ENCODE data around the gene EIF2B5.
A peak's percentile ranks its signal among the peaks of the same experiment; 100 is the strongest.

Gene EIF2B5

DNA sequence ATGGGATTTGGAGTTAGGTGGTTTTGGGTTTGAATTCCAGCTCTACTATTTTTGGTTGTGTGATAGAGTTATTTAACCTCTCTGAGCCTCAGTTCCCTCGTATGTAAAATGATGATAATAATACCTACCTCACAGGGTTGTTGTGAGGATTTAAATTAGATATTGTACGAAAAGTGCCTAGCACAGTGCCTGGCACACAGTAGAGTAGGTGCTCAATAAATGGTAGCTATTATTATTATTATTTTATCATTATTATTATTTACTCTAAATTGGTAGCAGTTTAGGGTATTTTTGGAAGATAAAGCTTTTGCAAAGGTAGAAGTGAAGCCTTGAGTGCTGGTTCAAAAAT is 38.2 kb downstream of the EIF2B5 start:
- DNase-seq (ENCODE audit: low read depth): no peak

DNA sequence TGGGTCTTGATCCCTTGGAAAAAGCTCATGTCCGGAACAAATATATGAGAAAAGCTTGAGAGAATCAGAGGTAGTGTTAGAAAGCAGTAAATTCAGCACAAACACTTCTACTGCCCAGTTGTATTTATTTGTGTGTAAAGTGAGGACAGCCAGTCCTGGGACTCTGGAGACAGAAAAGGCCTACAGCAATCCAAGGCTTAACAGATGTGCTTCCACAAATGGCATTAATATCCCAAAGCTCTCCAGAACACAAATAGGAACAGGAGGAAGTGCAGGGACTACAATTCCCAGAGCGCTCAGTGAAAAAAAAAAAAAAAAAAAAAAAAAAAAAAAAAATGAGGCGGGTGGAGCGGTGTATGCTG is 39.1 kb downstream of the EIF2B5 start:
- no peak for DNase-seq (ENCODE audit: low read depth)

DNA sequence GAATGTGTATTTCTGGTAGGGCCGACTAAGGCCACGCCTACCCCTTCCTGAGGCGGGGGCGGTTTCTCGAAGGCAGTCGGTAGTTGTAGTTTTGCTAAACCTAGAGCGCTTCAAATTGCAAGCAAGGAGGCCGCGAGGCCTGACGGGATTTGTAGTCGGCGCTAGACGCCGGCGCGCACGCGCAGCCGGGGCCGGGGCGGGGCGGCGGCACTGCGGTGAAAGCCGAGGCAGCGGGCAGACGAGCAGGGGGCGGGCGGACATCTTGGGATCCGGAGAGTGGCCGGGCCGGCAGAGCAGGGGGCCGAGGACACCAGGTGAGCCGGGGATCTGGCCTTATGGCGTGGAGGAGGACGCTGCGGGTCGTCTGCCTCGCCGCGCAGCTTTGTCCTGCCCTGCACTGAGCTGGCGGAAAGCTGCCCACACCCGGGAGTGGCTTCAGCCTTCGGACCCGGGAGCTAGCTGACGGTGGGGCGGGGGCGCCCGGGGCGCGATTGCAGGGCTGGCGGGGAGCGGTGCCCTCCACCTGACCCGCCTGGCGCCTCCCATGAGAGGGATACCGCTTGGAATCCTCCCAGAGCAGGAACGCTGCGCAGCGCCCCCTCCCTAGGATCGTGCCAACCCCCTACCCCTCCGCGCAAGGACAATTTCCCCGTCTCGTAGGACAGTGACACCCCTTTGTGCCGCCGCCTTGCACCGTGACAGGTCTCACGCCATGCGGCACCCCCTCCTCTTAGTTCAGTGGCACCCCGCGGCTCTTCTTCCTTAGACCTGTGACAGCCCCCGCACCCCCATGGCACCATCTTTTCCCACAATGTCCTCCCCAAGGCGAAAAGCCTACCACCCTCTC is 39.7 kb downstream of the EIF2B5 start, which contains the start of gene AP2M1:
Gene AP2M1, plus strand, starts transcription at position 210 of the 847 bp plus-strand sequence. CDS start 2,139 bp downstream, outside the sequence.
- DNase-seq (ENCODE audit: low read depth): peak; percentile 94

DNA sequence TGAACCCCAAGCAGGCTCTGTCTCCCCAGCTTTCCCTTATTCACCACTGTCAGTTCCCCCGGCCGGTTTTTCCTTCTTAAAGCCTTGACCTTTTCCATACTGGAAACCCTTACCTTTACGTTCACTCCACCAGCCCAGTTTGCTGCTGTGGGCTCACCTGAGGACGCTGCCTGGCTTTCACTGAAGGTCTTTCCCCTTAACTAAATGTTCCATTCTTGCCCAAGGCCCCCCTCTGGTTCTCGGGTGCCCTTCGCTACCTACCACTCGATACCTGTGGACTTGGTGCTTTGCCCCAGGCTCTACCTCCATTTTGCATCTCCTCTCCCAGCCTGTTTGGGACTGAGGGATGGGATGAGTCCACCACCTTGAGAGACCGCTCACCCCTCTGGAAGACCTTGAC is 40.3 kb downstream of the EIF2B5 start:
- no peak for DNase-seq (ENCODE audit: low read depth)

DNA sequence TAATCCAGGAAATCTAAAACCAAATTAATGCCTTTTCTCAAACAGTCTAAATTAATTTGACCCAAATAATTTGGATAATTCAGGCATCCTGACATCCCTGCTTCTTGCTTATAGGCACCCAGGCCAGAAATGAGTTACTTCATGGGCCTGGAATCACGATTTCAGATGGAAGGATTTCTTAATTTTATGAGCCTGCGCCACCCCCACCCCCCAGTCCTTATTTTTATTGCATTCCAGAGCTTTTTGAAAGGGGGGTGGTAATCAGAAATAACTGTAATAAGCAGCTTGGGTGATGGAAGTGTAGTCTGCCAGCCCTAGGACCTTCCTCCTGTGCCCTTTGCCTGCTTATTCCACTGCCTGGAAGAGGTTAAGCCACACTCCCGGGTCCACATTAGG is 40.8 kb downstream of the EIF2B5 start:
- DNase-seq (ENCODE audit: low read depth): no peak

DNA sequence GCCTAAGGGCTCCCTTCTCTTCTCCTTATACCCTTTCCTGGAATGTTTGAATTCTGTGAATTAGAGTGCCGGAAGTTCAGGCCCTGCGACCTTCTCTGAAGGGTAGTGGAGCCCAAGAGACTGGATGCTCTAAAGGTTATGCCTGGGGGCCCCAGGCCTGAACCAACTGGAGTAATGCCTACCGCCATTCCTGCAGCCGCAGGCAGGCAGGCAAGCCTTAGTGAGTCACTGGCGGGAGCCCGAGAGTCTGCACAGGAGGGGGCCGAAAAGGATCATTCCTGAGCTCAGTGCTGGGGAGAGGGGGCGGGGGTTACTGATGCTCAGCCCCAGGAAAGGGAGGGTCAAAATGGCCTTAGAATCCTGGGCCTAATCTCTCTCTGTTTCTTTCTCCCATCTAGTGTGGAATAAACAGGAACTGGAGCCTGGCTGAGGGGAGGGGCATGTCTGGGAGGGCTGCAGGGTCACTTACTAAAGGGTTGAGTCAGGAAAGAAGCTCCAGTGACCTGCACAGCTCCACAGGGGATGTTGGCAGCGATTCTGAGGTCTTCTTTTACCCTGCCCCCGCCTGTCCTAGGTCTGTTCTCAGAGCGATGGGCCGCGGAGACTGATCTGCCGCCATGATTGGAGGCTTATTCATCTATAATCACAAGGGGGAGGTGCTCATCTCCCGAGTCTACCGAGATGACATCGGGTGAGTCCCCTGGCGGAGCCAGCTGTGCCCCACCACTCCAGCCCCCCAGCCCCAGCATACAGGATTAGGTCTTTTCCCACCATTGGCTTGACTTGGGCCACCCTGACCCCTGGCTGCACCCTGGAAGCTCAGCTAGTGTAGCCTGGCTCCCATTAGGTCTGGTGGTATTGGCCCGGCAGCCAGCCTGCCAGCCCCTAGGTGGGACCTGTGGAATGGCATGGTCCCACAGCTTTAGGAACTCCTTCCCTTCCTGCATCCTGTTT is 41.5 kb downstream of the EIF2B5 start:
- no peak for DNase-seq (ENCODE audit: low read depth)

DNA sequence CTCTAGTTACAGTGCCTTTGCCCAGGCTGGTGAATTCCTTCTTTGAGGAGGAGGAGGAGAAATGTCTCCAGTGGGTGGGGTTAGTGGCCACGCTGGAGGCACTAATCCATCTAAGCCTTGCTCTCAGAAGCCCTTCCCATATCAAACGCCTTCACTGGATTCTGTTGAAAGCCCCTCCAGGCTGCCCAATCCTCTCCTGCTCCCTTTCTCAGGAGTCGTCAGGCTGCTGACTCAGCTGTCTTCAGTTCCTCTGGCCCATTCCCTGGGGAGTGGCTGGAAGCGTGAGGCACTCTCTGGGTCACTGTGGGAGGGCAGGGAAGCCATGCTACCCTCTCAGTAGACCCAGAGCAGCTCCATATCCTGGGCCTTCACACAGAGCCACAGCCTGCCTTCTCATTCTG is 42.2 kb downstream of the EIF2B5 start:
- DNase-seq (ENCODE audit: low read depth): no peak

DNA sequence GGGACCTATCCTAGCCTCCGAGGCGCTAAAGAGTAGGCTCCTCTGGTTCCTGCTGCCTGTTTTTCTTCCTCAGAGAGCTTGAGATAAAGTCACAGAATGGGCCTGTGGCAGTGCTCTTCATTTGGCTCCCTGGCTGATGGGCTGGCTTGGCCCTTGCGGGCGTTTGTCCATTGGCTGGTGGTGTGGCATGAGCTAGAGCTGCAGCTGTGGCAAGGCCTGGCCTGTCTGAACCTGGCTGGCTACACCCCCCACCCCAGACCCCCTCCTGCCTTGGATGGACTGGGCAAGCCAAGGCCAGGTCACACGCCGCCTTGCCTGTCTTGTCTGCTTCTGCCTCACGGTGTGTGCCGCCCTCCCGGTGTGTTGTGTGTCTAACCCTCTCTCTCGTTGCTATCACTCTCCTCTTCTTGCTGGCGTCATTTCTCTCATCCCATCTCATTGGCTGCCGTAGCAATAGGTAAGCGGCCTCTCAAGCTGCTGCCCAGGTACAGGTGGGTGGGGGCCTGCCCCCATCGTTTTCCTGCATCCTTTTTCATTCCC is 42.7 kb downstream of the EIF2B5 start:
- DNase-seq (ENCODE audit: low read depth): no peak

DNA sequence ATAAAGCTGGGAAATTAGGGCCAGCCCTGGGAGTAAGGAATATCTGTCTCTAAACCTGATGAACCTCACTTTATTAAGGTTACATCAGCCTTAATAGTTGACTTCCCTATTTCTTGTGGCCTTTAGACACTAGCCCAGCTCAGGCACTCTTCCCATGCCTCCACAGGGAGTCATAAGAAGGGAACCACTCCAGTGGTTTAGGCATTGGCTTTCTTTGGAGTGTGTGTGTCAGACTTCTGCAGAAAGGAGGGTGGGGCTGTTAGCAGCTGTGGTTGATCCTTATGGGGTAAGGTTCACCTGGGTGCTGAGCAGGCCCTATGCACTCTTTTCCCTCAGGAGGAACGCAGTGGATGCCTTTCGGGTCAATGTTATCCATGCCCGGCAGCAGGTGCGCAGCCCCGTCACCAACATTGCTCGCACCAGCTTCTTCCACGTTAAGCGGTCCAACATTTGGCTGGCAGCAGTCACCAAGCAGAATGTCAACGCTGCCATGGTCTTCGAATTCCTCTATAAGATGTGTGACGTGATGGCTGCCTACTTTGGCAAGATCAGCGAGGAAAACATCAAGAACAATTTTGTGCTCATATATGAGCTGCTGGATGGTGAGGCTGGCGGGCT is 43.5 kb downstream of the EIF2B5 start:
- no peak for DNase-seq (ENCODE audit: low read depth)

DNA sequence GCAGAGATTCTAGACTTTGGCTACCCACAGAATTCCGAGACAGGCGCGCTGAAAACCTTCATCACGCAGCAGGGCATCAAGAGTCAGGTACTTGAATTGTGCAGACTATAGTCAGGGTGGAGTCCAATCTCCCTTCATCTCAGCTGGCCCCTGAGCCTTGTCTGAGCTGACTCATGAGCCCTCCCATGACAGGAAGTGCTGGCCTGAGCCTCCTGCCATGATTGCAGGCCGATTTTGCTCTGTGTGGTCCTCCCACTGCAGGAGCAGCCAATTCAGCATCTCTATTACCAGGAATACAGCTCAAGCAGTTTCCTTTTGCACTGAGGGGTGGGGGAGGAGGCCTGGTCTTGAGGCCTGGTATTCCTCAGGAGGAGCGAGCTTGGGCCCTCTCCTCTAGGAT is 45.0 kb downstream of the EIF2B5 start:
- no peak for DNase-seq (ENCODE audit: low read depth)

DNA sequence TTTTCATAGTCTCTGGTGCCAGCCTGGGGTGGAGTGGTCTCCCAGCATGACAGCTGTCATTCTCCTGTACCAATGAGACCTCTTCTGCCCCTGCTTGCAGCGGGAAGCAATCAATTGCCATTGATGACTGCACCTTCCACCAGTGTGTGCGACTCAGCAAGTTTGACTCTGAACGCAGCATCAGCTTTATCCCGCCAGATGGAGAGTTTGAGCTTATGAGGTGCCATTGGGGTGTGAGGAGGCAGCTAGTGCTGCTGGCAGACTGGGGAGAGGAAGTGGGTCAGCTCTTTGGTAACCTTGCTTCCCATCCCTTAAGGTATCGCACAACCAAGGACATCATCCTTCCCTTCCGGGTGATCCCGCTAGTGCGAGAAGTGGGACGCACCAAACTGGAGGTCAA is 46.4 kb downstream of the EIF2B5 start:
- no peak for DNase-seq (ENCODE audit: low read depth)

DNA sequence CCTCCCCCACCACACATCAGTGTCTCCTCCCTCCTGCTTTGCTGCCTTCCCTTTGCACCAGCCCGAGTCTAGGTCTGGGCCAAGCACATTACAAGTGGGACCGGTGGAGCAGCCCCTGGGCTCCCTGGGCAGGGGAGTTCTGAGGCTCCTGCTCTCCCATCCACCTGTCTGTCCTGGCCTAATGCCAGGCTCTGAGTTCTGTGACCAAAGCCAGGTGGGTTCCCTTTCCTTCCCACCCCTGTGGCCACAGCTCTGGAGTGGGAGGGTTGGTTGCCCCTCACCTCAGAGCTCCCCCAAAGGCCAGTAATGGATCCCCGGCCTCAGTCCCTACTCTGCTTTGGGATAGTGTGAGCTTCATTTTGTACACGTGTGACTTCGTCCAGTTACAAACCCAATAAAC is 48.5 kb downstream of the EIF2B5 start:
- DNase-seq (ENCODE audit: low read depth): no peak

DNA sequence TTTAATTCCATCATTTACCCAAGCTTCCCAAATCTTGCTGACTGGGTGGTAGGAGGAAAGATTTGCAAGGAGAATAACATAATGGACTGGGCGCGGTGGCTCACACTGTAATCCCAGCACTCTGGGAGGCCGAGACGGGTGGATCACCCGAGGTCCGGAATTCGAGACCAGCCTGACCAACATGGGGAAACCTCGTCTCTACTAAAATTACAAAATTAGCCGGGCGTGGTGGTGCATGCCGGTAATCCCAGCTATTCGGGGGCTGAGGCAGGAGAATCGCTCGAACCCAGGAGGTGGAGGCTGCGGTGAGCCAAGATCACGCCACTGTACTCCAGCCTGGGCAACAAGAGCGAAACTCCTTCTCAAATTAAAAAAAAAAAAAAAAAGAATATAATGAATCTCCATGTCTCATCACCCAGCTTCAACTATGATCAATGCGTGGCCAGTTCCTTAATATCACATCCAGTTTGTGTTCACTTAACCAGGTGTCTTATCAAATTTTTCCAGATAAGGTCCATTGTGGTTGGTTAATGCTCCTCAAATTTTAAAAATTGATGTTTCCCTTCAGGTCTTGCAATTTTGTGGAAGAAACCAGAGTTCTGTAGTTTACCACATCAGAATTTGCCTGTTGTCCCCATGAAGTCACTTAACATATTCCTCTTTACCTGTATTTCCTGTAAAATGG is 49.5 kb downstream of the EIF2B5 start:
- no peak for DNase-seq (ENCODE audit: low read depth)

DNA sequence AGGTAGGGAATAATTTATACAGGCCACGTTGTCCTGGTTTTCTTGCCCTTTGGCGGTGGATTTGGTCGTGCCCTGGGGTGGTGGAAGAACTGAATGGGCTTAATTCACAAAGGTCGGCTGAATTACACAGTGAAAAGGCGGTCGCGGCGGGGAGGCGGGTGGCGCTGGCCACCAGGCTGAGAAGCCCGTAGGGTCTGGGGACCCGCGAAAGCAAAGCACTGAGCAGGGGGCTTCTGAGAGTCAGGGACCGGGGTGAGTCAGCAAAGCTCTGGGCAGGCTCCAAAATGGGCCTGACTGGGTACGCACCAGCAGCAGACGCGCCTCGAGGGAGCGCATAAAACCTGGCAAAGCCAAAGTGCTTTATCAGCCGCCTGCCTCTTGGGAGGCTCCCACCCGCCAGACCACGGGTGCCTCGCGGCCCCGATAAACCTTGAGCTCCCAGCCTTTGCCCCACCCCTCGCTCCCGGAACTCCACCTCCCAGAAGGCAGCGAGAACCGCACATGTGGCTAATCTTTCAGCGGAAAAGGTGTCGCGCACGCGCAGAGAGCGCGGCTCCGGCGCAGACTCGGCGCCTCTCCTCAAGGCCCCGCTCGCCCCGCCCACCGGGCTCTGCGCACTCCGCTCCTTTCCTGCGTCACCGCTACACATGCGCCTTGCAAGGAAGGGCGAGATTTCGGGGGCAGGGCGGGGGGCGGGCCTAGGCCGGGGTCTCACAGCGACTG is 50.5 kb downstream of the EIF2B5 start:
- peak; percentile 98 for DNase-seq (ENCODE audit: low read depth)

DNA sequence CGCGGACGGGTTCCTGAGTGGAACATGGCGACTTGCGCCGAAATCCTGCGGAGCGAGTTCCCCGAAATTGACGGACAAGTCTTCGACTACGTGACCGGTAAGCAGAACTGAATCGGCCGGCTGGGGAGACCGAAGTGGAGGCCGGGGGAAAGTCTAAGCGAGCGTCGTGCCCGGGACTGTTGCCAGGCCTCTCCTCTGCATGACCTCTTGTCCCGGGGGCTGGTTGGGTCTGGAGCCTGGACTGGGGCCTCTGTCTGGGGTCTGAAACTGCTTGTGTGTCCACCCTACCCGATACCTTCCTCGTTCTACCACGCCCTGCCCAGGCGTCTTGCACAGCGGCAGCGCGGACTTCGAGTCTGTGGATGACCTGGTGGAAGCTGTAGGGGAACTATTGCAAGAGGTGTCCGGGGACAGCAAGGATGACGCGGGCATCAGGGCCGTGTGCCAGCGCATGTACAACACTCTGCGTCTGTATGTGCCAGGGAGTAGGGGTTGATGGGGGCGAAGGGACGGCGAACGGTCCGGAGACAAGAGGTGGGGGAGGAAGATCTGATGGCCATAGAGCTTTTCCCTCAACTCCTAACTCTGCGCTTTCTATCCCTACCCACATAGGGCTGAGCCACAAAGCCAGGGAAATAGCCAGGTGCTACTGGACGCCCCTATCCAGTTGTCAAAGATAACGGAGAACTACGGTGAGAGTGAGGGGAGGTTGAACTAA is 51.2 kb downstream of the EIF2B5 start, which contains the start of gene ABCF3:
Gene ABCF3, plus strand, starts transcription at position 16 of the 718 bp plus-strand sequence. Its CDS starts 9 bp downstream, at position 25.
- DNase-seq (ENCODE audit: low read depth): no peak

DNA sequence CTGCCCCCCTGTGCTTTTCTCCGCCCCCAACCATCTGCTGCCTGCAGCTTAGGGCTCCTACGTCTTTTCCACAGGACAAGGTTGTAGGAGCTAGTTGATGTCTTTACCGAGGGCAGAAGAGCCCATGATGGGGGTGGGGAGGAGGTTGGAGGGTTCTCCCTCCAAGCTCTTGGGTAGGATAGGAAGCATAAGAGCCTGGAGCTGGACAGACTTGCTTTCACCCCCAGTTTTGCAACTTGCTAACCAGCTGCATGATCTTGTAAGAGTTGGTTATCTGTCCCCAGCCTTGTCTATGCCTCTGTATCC is 51.7 kb downstream of the EIF2B5 start:
- DNase-seq (ENCODE audit: low read depth): no peak

DNA sequence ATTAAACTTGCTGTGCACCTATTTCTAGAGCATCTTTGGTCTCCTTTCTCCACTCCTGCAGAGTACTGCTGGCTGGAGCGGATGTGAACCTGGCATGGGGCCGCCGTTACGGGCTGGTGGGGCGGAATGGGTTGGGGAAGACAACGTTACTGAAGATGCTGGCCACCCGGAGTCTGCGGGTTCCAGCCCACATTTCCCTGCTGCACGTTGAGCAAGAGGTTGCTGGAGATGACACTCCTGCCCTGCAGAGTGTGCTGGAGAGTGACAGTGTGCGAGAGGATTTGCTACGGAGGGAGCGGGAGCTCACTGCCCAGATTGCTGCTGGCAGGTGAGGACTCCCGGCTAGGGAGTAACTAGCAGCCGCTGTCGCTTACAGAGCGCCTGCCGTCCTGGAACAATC is 52.9 kb downstream of the EIF2B5 start:
- no peak for DNase-seq (ENCODE audit: low read depth)

DNA sequence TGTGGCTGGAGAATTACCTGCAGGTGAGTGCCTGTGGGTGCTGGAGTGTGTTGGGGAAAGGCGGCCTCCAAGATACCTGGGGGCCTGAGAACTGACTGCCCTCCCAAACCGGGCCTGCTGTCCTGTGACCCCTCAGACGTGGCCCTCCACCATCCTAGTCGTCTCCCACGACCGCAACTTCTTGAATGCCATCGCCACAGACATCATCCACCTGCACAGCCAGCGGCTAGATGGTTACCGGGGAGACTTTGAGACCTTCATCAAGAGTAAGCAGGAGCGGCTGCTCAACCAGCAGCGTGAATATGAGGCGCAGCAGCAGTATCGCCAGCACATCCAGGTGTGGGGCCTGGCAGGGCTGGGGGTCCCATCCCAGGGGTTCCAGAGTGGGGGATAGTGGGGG is 54.3 kb downstream of the EIF2B5 start:
- no peak for DNase-seq (ENCODE audit: low read depth)

DNA sequence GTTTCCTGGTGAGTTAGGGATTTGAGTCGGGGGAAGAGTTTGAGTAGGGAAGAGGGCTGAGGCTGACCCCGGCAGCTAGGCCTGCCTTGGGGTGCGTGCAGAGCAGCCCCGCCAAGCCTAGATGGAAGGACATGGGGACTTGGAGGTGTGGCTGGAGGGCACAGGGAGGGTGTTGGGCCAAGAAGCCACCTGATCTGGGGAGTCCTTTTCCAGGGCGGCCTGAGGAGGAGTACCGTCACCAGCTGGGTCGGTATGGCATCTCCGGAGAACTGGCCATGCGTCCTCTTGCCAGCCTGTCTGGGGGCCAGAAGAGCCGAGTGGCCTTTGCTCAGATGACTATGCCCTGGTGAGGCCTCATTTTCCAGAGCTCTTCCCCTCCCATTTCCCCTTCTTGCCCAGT is 57.7 kb downstream of the EIF2B5 start:
- no peak for DNase-seq (ENCODE audit: low read depth)

DNA sequence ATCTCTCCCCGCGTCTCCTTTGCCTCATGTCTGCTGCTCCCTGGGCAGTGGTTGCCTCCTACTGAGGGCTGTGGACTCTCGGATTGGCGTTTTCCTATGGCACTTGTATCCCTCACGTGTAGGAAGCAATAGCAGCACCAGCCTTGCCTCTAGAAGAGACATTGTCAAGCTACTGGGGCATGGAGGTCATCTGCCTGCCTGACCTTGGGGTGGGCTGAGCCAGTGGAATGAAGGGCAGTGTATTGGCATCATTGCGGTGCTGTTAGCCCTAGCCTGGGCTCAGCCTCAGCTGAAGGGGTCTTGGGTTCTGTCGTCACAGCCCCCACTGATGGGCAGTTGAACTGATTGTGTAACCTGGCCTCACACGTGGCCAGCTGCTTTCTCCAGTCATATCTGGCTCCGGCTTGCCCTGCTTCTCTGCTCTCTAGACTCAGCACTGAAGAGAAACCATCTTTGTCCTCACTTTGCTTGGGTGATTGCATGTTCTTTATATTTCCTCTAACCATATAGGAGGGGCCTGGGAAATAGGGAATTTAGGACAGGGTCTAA is 58.9 kb downstream of the EIF2B5 start:
- no peak for DNase-seq (ENCODE audit: low read depth)
